Thoracic aorta (tissue), 2 donors: ENCODE results near the gene MDK. TPM values are rescaled to one million over a fixed set of nuclear protein-coding genes. Genes with fewer than 3 reads are reported as not detected.

Source experiments
- ATAC-seq: fragments of 150-250 bp; one replicate; pipeline ENCODE4 v1.8.0; 2017; ENCODE audit warnings: low read depth; ENCODE audit not compliant: insufficient number of reproducible peaks, low FRiP score
- DNase-seq: peaks from one replicate; pipeline ENCODE4 v3.0.0-alpha.2; 2020; ENCODE audit warnings: low spot score
- H3K27ac ChIP-seq, 2 donors: fragments of 200-600 bp; sonication (generic); 1 replicate in 1 of 2; 2 replicates in 1 of 2; pipeline ENCODE4 v1.5.1; 2016; ENCODE audit warnings: mild to moderate bottlenecking in 2 of 2, moderate library complexity in 2 of 2
- H3K27me3 ChIP-seq: fragments of 200-600 bp; sonication (generic); replicated peaks from 2 replicates; pipeline ENCODE4 v1.6.0; 2016; ENCODE audit warnings: mild to moderate bottlenecking; ENCODE audit not compliant: insufficient read depth
- H3K36me3 ChIP-seq: fragments of 200-600 bp; sonication (generic); one replicate; pipeline ENCODE4 v1.5.1; 2016
- H3K4me1 ChIP-seq, 2 donors: fragments of 200-600 bp; sonication (generic); 1 replicate in 1 of 2; 2 replicates in 1 of 2; pipeline versions ENCODE4 v1.5.1 to v1.6.0; 2016; ENCODE audit warnings: low read depth in 2 of 2, mild to moderate bottlenecking in 1 of 2; ENCODE audit not compliant: control insufficient read depth in 1 of 2
- H3K4me3 ChIP-seq: fragments of 200-600 bp; sonication (generic); 2 replicates; pipeline ENCODE4 v1.5.1; 2016; ENCODE audit warnings: mild to moderate bottlenecking
- H3K9me3 ChIP-seq: fragments of 200-600 bp; sonication (generic); 2 replicates; pipeline ENCODE4 v1.5.1; 2016
- total RNA-seq, 2 donors: library from RNA; depleted of rRNA; stranded (reverse); fragments of >200 nt; gene quantifications; one replicate each; pipeline versions ENCODE4 v1.1.0 to v1.2.3, GENCODE V29; 2016
- TF ChIP-seq, protein P1 (sequence below): fragments of 200-600 bp; sonication (generic); IDR thresholded peaks from one replicate; pipeline ENCODE4 v1.5.1; 2019; ENCODE audit warnings: antibody characterized with exemption

Gene MDK
- total RNA-seq, 2 donors from 2014 or later = 13.5 to 21.0 TPM

DNA sequence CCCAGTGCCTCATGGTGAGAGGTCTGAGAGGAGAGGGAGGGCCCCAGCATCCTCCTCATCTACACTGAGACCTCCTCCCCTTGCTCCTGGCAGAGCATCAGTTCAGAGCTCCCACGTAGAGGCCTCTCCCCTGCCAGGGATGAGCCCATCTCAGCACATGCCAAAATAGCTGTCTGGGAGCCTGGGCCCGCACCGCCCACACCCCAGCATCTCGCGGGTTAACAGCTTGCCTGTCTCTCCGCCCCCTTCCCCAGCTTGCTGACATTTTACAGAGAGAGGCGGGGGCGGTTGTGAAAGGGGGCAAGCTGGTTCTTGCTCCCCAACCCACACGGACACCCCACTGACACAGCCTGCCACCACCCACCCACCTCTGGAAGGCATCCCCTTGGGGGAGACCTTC lies 27.8 kb upstream of the MDK start:
- DNase-seq (no peak), ATAC-seq (no peak)
- no peaks in the 10 kb centered on the region for H3K27me3 ChIP-seq
- peaks cover 5 to 6% of the 10 kb centered on the region in 2 donors for H3K4me1 ChIP-seq
- TF ChIP-seq, protein P1, sequence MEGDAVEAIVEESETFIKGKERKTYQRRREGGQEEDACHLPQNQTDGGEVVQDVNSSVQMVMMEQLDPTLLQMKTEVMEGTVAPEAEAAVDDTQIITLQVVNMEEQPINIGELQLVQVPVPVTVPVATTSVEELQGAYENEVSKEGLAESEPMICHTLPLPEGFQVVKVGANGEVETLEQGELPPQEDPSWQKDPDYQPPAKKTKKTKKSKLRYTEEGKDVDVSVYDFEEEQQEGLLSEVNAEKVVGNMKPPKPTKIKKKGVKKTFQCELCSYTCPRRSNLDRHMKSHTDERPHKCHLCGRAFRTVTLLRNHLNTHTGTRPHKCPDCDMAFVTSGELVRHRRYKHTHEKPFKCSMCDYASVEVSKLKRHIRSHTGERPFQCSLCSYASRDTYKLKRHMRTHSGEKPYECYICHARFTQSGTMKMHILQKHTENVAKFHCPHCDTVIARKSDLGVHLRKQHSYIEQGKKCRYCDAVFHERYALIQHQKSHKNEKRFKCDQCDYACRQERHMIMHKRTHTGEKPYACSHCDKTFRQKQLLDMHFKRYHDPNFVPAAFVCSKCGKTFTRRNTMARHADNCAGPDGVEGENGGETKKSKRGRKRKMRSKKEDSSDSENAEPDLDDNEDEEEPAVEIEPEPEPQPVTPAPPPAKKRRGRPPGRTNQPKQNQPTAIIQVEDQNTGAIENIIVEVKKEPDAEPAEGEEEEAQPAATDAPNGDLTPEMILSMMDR = no peak
- no peaks in the 10 kb centered on the region for H3K9me3 ChIP-seq
- H3K4me3 ChIP-seq = no peak overlapping the region
- no peak overlapping the region for H3K27ac ChIP-seq
- no peaks in the 10 kb centered on the region for H3K36me3 ChIP-seq

DNA sequence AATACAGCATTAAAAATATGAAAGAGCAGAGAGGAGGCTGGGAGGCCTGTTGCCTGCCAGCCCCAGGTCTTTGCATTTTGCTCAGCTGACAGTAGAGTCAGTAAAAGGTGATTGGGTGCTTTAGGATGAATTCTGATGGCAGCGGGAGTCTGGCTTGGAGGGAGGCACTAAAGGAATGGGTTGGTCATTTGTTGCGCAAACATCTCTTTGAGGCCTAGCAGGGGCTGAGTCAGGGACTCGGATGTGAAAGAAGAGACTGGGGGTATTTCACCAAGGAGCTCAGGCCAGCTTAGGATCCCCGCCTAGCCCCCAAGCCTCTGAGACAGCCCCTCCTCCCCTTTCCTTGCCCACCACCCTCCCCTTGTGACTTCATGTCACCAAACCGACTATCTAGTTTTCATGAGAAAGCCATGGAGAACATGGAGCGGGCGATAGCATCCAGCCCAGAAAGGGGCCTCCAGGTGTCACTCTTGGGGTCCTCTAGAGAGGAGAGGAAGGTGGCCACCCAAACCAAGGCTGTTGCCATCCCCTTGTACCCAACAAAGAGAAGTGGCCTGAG lies 24.5 kb upstream of the MDK start:
- Histone ChIP-seq H3K9me3 (no peaks in the 10 kb centered on the region), H3K27ac (no peak overlapping the region), H3K27me3 (no peaks in the 10 kb centered on the region), H3K4me3 (no peak overlapping the region), H3K36me3 (no peaks in the 10 kb centered on the region), H3K4me1 (peaks cover 11 to 14% of the 10 kb centered on the region in 2 donors)
- TF ChIP-seq, protein P1 = no peak
- ATAC-seq (no peak), DNase-seq (no peak)

DNA sequence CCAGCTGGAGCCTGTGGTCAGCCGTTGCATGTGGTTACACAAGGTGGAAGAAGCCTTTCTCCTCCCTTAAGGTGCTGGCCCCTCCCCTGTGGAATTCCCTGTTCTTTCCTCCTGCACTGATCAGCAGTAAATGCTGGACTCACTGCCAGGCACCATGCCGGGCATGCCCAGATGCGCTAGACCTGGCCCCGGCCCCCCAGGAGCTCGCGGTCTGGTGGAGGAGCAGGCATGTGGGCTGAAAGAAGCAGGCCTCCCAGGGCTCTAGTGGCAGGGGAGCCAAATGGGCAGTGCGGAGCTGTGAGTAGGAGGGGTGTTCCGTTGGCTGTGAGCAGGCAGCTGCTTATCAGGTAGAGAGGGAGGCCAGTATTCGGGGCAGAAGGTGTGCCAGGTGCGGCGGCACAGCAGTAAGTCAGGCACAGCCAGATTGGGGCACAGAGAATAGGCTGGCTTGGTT lies 24.0 kb upstream of the MDK start:
- Histone ChIP-seq H3K27ac (no peak overlapping the region), H3K9me3 (no peaks in the 10 kb centered on the region), H3K4me3 (no peak overlapping the region), H3K4me1 (peaks cover 15 to 19% of the 10 kb centered on the region in 2 donors), H3K36me3 (no peaks in the 10 kb centered on the region), H3K27me3 (no peaks in the 10 kb centered on the region)
- TF ChIP-seq, protein P1 = no peak
- DNase-seq (no peak), ATAC-seq (no peak)

DNA sequence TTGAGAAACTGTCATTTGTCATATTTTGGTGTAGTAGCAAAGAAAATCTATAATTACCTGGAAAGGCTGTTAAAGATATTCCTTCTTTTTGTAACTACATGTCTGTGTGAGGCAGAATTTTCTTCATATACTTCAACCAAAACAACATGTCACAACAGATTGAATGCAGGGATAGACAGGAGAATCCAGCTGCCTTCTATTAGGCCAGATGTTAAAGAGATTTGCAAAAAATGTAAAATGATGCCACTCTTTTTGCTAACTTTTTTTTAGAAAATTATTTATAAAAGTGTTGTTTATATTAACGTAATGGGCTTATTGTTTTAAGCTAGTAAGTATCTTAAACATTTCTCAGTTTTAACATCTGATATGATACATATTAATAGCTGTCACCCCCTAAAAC lies 21.5 kb upstream of the MDK start:
- no peak overlapping the region for H3K4me3 ChIP-seq
- H3K36me3 ChIP-seq = no peaks in the 10 kb centered on the region
- H3K27me3 ChIP-seq = no peaks in the 10 kb centered on the region
- H3K4me1 ChIP-seq = peaks cover 18 to 30% of the 10 kb centered on the region in 2 donors
- no peak for DNase-seq
- no peak for ATAC-seq
- TF ChIP-seq, protein P1 = no peak
- H3K27ac ChIP-seq = no peak overlapping the region
- H3K9me3 ChIP-seq = no peaks in the 10 kb centered on the region

DNA sequence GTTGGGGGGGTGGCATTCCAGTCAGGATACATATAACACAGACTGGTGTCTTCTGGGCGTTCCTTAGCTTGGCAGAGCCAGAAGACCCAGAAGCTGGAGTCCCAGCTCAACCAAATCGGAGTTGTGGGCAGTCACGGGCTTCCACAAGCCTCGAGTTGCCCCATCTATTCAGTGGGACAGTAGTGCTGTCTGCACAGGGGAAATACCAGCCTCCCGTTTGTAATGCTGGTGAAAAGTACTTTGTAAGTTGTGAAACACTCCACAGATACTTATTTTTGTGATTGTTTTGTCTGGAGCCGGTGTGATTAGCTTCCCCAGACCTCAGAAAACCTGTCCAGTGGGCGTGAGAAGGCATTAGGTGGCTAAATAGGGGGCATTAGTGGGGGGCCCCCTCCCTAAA lies 20.6 kb upstream of the MDK start:
- DNase-seq = no peak
- TF ChIP-seq, protein P1 = no peak
- Histone ChIP-seq H3K4me1 (peaks cover 18 to 30% of the 10 kb centered on the region in 2 donors), H3K4me3 (peak overlapping the region; percentile 61), H3K27me3 (no peaks in the 10 kb centered on the region), H3K27ac (peak overlapping the region; percentile 16 to 50), H3K9me3 (no peaks in the 10 kb centered on the region), H3K36me3 (no peaks in the 10 kb centered on the region)
- no peak for ATAC-seq
